DOHH2 (cell line): Measurements from ENCODE around the gene METTL2B.

Experiments used
- H3F3A ChIP-seq: fragments of 200-600 bp; sonication (generic), shearing (Covaris generic); 2 replicates; pipeline ENCODE4 v1.6.0; 2016; ENCODE audit warnings: antibody characterized with exemption, mild to moderate bottlenecking; ENCODE audit not compliant: control insufficient read depth, insufficient read depth
- H3K27ac ChIP-seq: fragments of 200-600 bp; sonication (generic); 2 replicates; pipeline ENCODE4 v1.5.1; 2014; ENCODE audit warnings: low read depth, mild to moderate bottlenecking, low read length, moderate library complexity
- H3K27me3 ChIP-seq: fragments of 200-600 bp; sonication (generic); 2 replicates; pipeline ENCODE4 v1.6.1; 2014; ENCODE audit warnings: mild to moderate bottlenecking, low read length, mixed read lengths; ENCODE audit not compliant: control insufficient read depth
- H3K36me3 ChIP-seq: fragments of 200-600 bp; sonication (generic); 2 replicates; pipeline ENCODE4 v1.6.1; 2014; ENCODE audit warnings: mild to moderate bottlenecking, low read length, moderate library complexity, mixed read lengths; ENCODE audit not compliant: control insufficient read depth
- H3K4me1 ChIP-seq: fragments of 200-600 bp; sonication (generic); 2 replicates; pipeline ENCODE4 v1.6.1; 2014; ENCODE audit warnings: mild to moderate bottlenecking, low read length, mixed read lengths; ENCODE audit not compliant: control insufficient read depth
- H3K4me2 ChIP-seq: fragments of 200-600 bp; sonication (generic); 2 replicates; pipeline ENCODE4 v1.6.0; 2014; ENCODE audit warnings: mild to moderate bottlenecking, low read length, moderate library complexity
- H3K4me3 ChIP-seq: fragments of 200-600 bp; sonication (generic); 2 replicates; pipeline ENCODE4 v1.5.1; 2014; ENCODE audit warnings: mild to moderate bottlenecking, low read length, mixed read lengths
- H3K79me2 ChIP-seq: fragments of 200-600 bp; sonication (generic); 2 replicates; pipeline ENCODE4 v1.6.1; 2014; ENCODE audit warnings: mild to moderate bottlenecking, low read length, mixed read lengths; ENCODE audit not compliant: control insufficient read depth
- H3K9me2 ChIP-seq: fragments of 200-600 bp; sonication (generic); replicated peaks from 2 replicates; pipeline ENCODE4 v1.6.1; 2014; ENCODE audit warnings: mild to moderate bottlenecking, low read length, mixed read lengths; ENCODE audit not compliant: control insufficient read depth
- H3K9me3 ChIP-seq: fragments of 200-600 bp; sonication (generic); 2 replicates; pipeline ENCODE4 v1.6.1; 2014; ENCODE audit warnings: antibody characterized with exemption, low read length, mixed read lengths; ENCODE audit not compliant: control insufficient read depth, insufficient read depth
- H4K20me1 ChIP-seq: fragments of 200-600 bp; sonication (generic); 2 replicates; pipeline ENCODE4 v1.6.0; 2014; ENCODE audit warnings: low read depth, mild to moderate bottlenecking, antibody characterized with exemption, low read length, moderate library complexity; ENCODE audit not compliant: control insufficient read depth, insufficient read depth
- CTCF ChIP-seq: fragments of 200-600 bp; sonication (generic); IDR thresholded peaks from one replicate; pipeline ENCODE4 v1.5.1; 2014; ENCODE audit warnings: antibody characterized with exemption, mild to moderate bottlenecking, low read depth, low read length; ENCODE audit not compliant: poor library complexity, severe bottlenecking
- EZH2phosphoT487 ChIP-seq: fragments of 200-600 bp; sonication (generic); IDR thresholded peaks from 2 replicates; pipeline ENCODE4 v1.6.1; 2017; ENCODE audit warnings: borderline replicate concordance, mild to moderate bottlenecking, antibody characterized with exemption, low read length, moderate library complexity, mixed read lengths

The METTL2B gene

GRCh38 chr7:128453836-128454804, 22.4 kb upstream of the METTL2B start:
- no peak overlapping the region for H3K27ac ChIP-seq
- H3K4me2 ChIP-seq, result peak overlapping the region; percentile 94; the same call in 1 of the 2 replicates
- TF ChIP-seq EZH2phosphoT487, result no peak
- TF ChIP-seq CTCF, result no peak
- no peaks in the 10 kb centered on the region for H3K9me2 ChIP-seq
- no peak overlapping the region for H3K4me3 ChIP-seq
- H3K27me3 ChIP-seq, result peaks cover 20% of the 10 kb centered on the region
- H4K20me1 ChIP-seq, result peaks cover 7% of the 10 kb centered on the region; the same call in 1 of the 2 replicates
- no peaks in the 10 kb centered on the region for H3K9me3 ChIP-seq
- H3K36me3 ChIP-seq, result peaks cover 29% of the 10 kb centered on the region
- H3F3A ChIP-seq, result peaks cover 16% of the 10 kb centered on the region
- H3K79me2 ChIP-seq, result peaks cover 36% of the 10 kb centered on the region
- peaks cover 35% of the 10 kb centered on the region for H3K4me1 ChIP-seq

- Histone ChIP-seq H3K9me2 (no peaks in the 10 kb centered on the region), H3K9me3 (no peaks in the 10 kb centered on the region), H3K4me2 (peak overlapping the region; percentile 94), H3K27ac (peak overlapping the region; percentile 51), H3K27me3 (peaks cover 20% of the 10 kb centered on the region), H3K79me2 (peaks cover 45% of the 10 kb centered on the region), H3K4me1 (peaks cover 43% of the 10 kb centered on the region), H4K20me1 (peaks cover 12% of the 10 kb centered on the region; the same call in 1 of the 2 replicates), H3K36me3 (peaks cover 34% of the 10 kb centered on the region), H3F3A (peaks cover 17% of the 10 kb centered on the region), H3K4me3 (peak overlapping the region; percentile 84)
- no peak for TF ChIP-seq EZH2phosphoT487
- peak; percentile 5 for TF ChIP-seq CTCF
Observed at GRCh38 chr7:128454808-128455542, 21.6 kb upstream of the METTL2B start.

- peak within 1 kb of the TSS; percentile 53 for H3K27ac ChIP-seq
- H3K4me1 ChIP-seq, result peaks cover 46% of the 10 kb centered on the region
- no peaks in the 10 kb centered on the region for H3K9me3 ChIP-seq
- peaks cover 51% of the 10 kb centered on the region for H3K79me2 ChIP-seq
- peaks cover 13% of the 10 kb centered on the region; the same call in 1 of the 2 replicates for H4K20me1 ChIP-seq
- H3F3A ChIP-seq, result peaks cover 17% of the 10 kb centered on the region
- peak within 1 kb of the TSS; percentile 94 for H3K4me2 ChIP-seq
- peaks cover 34% of the 10 kb centered on the region for H3K36me3 ChIP-seq
- peak within 1 kb of the TSS; percentile 84 for H3K4me3 ChIP-seq
- peaks cover 20% of the 10 kb centered on the region for H3K27me3 ChIP-seq
- no peaks in the 10 kb centered on the region for H3K9me2 ChIP-seq
- no peak for TF ChIP-seq CTCF
- no peak for TF ChIP-seq EZH2phosphoT487
Observed at GRCh38 chr7:128455543-128456254, 20.8 kb upstream of the METTL2B start, which contains the start of gene HILPDA. Gene HILPDA, plus strand, starts transcription at chr7:128455878. Its CDS starts 1,391 bp downstream, at chr7:128457269.
